T-helper 17 cell (primary cell): ENCODE results near the gene NIPSNAP3A. TPM values are rescaled to one million over a fixed set of nuclear protein-coding genes. Genes with fewer than 3 reads are reported as not detected.

Source experiments
- ATAC-seq: fragments of 150-1000 bp; cut with Tn5 transposase; 2 replicates; pipeline ENCODE4 v1.10.0; 2021; ENCODE audit warnings: mild to moderate bottlenecking, moderate library complexity
- DNase-seq, 3 donors: peaks; one replicate each; pipeline versions ENCODE4 v3.0.0 to v3.0.0-alpha.2; 2020 to 2021
- H3K9me3 ChIP-seq: one replicate; pipeline ENCODE4 v1.7.0; 2013; ENCODE audit warnings: low read length, mild to moderate bottlenecking; ENCODE audit not compliant: control insufficient read depth, poor library complexity, severe bottlenecking
- H3K27ac Mint-ChIP-seq: one replicate; pipeline ENCODE4 v1.8.0; 2022; ENCODE audit warnings: mild to moderate bottlenecking, moderate library complexity, mixed read lengths
- H3K27me3 Mint-ChIP-seq: one replicate; pipeline ENCODE4 v1.8.0; 2022; ENCODE audit warnings: mixed read lengths
- H3K36me3 Mint-ChIP-seq: one replicate; pipeline ENCODE4 v1.8.0; 2022; ENCODE audit warnings: low read depth, mixed read lengths
- H3K4me1 Mint-ChIP-seq: one replicate; pipeline ENCODE4 v1.8.0; 2022; ENCODE audit warnings: mild to moderate bottlenecking, mixed read lengths
- H3K4me3 Mint-ChIP-seq: one replicate; pipeline ENCODE4 v1.8.0; 2022; ENCODE audit warnings: mild to moderate bottlenecking, moderate library complexity, mixed read lengths
- total RNA-seq, 4 donors: library from RNA in 2 of 4; stranded (reverse) in 2 of 4; gene quantifications; one replicate each; pipeline ENCODE4 v1.2.3 and lab custom pipeline; 2022 to 2026

NIPSNAP3A gene
- total RNA-seq, 2 donors from 2014 or later: 8.3 to 8.8 TPM

GRCh38 chr9:104778802-104779201 is 31.3 kb downstream of the NIPSNAP3A start:
- H3K36me3 Mint-ChIP-seq: no peaks in the 10 kb centered on the region
- no peak overlapping the region for H3K27ac Mint-ChIP-seq
- ATAC-seq (no peak), DNase-seq (no peak)
- no peaks in the 10 kb centered on the region for H3K4me1 Mint-ChIP-seq
- H3K4me3 Mint-ChIP-seq: no peak overlapping the region
- no peaks in the 10 kb centered on the region for H3K27me3 Mint-ChIP-seq
- H3K9me3 ChIP-seq: no peaks in the 10 kb centered on the region

GRCh38 chr9:104779334-104779733 is 31.9 kb downstream of the NIPSNAP3A start:
- ATAC-seq: no peak
- no peak overlapping the region for H3K4me3 Mint-ChIP-seq
- no peaks in the 10 kb centered on the region for H3K27me3 Mint-ChIP-seq
- H3K4me1 Mint-ChIP-seq: no peaks in the 10 kb centered on the region
- no peaks in the 10 kb centered on the region for H3K36me3 Mint-ChIP-seq
- H3K27ac Mint-ChIP-seq: no peak overlapping the region
- no peaks in the 10 kb centered on the region for H3K9me3 ChIP-seq
- DNase-seq: no peak

- Mint-ChIP-seq H3K27ac (no peak overlapping the region), H3K27me3 (no peaks in the 10 kb centered on the region), H3K4me1 (no peaks in the 10 kb centered on the region), H3K4me3 (no peak overlapping the region), H3K36me3 (peaks cover 1% of the 10 kb centered on the region)
- ATAC-seq (no peak), DNase-seq (no peak)
- H3K9me3 ChIP-seq: no peaks in the 10 kb centered on the region
Measured at GRCh38 chr9:104779946-104780535, 32.6 kb downstream of the NIPSNAP3A start.

GRCh38 chr9:104780796-104781395 is 33.4 kb downstream of the NIPSNAP3A start:
- H3K4me3 Mint-ChIP-seq: no peak overlapping the region
- ATAC-seq: peak; percentile 39
- H3K27me3 Mint-ChIP-seq: no peaks in the 10 kb centered on the region
- DNase-seq: no peak
- H3K9me3 ChIP-seq: no peaks in the 10 kb centered on the region
- H3K27ac Mint-ChIP-seq: no peak overlapping the region
- peaks cover 3% of the 10 kb centered on the region for H3K36me3 Mint-ChIP-seq
- H3K4me1 Mint-ChIP-seq: no peaks in the 10 kb centered on the region

- H3K27me3 Mint-ChIP-seq: no peaks in the 10 kb centered on the region
- H3K27ac Mint-ChIP-seq: no peak overlapping the region
- DNase-seq (no peak), ATAC-seq (no peak)
- peaks cover 9% of the 10 kb centered on the region for H3K36me3 Mint-ChIP-seq
- no peaks in the 10 kb centered on the region for H3K9me3 ChIP-seq
- H3K4me3 Mint-ChIP-seq: no peak overlapping the region
- H3K4me1 Mint-ChIP-seq: no peaks in the 10 kb centered on the region
Measured at GRCh38 chr9:104783588-104783987, 36.1 kb downstream of the NIPSNAP3A start.

- Mint-ChIP-seq H3K4me1 (no peaks in the 10 kb centered on the region), H3K4me3 (no peak overlapping the region), H3K36me3 (peaks cover 10% of the 10 kb centered on the region), H3K27ac (no peak overlapping the region), H3K27me3 (no peaks in the 10 kb centered on the region)
- DNase-seq (no peak), ATAC-seq (no peak)
- no peaks in the 10 kb centered on the region for H3K9me3 ChIP-seq
Measured at GRCh38 chr9:104784098-104784497, 36.6 kb downstream of the NIPSNAP3A start.

GRCh38 chr9:104786293-104786692 is 38.8 kb downstream of the NIPSNAP3A start:
- Mint-ChIP-seq H3K27me3 (no peaks in the 10 kb centered on the region), H3K4me3 (no peak overlapping the region), H3K36me3 (peaks cover 10% of the 10 kb centered on the region), H3K4me1 (no peaks in the 10 kb centered on the region), H3K27ac (no peak overlapping the region)
- no peaks in the 10 kb centered on the region for H3K9me3 ChIP-seq
- ATAC-seq (no peak), DNase-seq (no peak)

- H3K4me1 Mint-ChIP-seq: no peaks in the 10 kb centered on the region
- peak overlapping the region; percentile 3 for H3K27ac Mint-ChIP-seq
- DNase-seq (no peak), ATAC-seq (no peak)
- H3K4me3 Mint-ChIP-seq: no peak overlapping the region
- no peaks in the 10 kb centered on the region for H3K9me3 ChIP-seq
- H3K36me3 Mint-ChIP-seq: peaks cover 14% of the 10 kb centered on the region
- no peaks in the 10 kb centered on the region for H3K27me3 Mint-ChIP-seq
Measured at GRCh38 chr9:104787306-104788015, 40.0 kb downstream of the NIPSNAP3A start.

GRCh38 chr9:104788251-104788650 is 40.8 kb downstream of the NIPSNAP3A start:
- H3K4me1 Mint-ChIP-seq: no peaks in the 10 kb centered on the region
- H3K9me3 ChIP-seq: no peaks in the 10 kb centered on the region
- peaks cover 18% of the 10 kb centered on the region for H3K36me3 Mint-ChIP-seq
- no peak overlapping the region for H3K4me3 Mint-ChIP-seq
- no peaks in the 10 kb centered on the region for H3K27me3 Mint-ChIP-seq
- no peak for DNase-seq
- ATAC-seq: no peak
- H3K27ac Mint-ChIP-seq: no peak overlapping the region

GRCh38 chr9:104794070-104794469 is 46.6 kb downstream of the NIPSNAP3A start:
- no peak overlapping the region for H3K4me3 Mint-ChIP-seq
- no peaks in the 10 kb centered on the region for H3K9me3 ChIP-seq
- no peak for DNase-seq
- no peaks in the 10 kb centered on the region for H3K4me1 Mint-ChIP-seq
- H3K36me3 Mint-ChIP-seq: peaks cover 18% of the 10 kb centered on the region
- no peaks in the 10 kb centered on the region for H3K27me3 Mint-ChIP-seq
- ATAC-seq: no peak
- H3K27ac Mint-ChIP-seq: no peak overlapping the region

GRCh38 chr9:104795082-104795481 is 47.6 kb downstream of the NIPSNAP3A start:
- DNase-seq: no peak
- Mint-ChIP-seq H3K27me3 (no peaks in the 10 kb centered on the region), H3K4me3 (no peak overlapping the region), H3K36me3 (peaks cover 20% of the 10 kb centered on the region), H3K27ac (no peak overlapping the region), H3K4me1 (no peaks in the 10 kb centered on the region)
- H3K9me3 ChIP-seq: no peaks in the 10 kb centered on the region
- no peak for ATAC-seq

- Mint-ChIP-seq H3K4me3 (no peak overlapping the region), H3K4me1 (no peaks in the 10 kb centered on the region), H3K27me3 (no peaks in the 10 kb centered on the region), H3K27ac (no peak overlapping the region), H3K36me3 (peaks cover 20% of the 10 kb centered on the region)
- ATAC-seq (no peak), DNase-seq (no peak)
- H3K9me3 ChIP-seq: no peaks in the 10 kb centered on the region
Measured at GRCh38 chr9:104795857-104796256, 48.4 kb downstream of the NIPSNAP3A start.

GRCh38 chr9:104798209-104798995 is 50.9 kb downstream of the NIPSNAP3A start:
- Mint-ChIP-seq H3K27ac (no peak overlapping the region), H3K4me1 (no peaks in the 10 kb centered on the region), H3K27me3 (no peaks in the 10 kb centered on the region), H3K36me3 (peaks cover 14% of the 10 kb centered on the region), H3K4me3 (no peak overlapping the region)
- DNase-seq (no peak), ATAC-seq (no peak)
- H3K9me3 ChIP-seq: no peaks in the 10 kb centered on the region
